CD14-positive monocyte (primary cell): ENCODE data around the gene IRAG1. TPM values are rescaled to one million over a fixed set of nuclear protein-coding genes. Genes with fewer than 3 reads are reported as not detected.

Experiments used
- DNase-seq, 3 donors: peaks; one replicate each; pipeline ENCODE4 v3.0.0-alpha.2; 2011 to 2022
- H2AFZ ChIP-seq: 2 replicates; pipeline ENCODE4 v1.6.0; 2012; ENCODE audit warnings: mild to moderate bottlenecking, low read depth, low read length, inconsistent platforms; ENCODE audit not compliant: insufficient read depth, poor library complexity, severe bottlenecking
- H3K27ac ChIP-seq, 2 donors: 1 replicate in 1 of 2; 2 replicates in 1 of 2; pipeline ENCODE4 v1.5.1; 2012 to 2013; ENCODE audit warnings: low read length in 2 of 2, control low read depth in 1 of 2, inconsistent platforms in 1 of 2, low read depth in 1 of 2, mild to moderate bottlenecking in 1 of 2
- H3K27me3 ChIP-seq, 2 donors: one replicate each; pipeline versions ENCODE4 v1.6.0 to v1.6.1; 2011 to 2013; ENCODE audit warnings: low read length in 2 of 2; ENCODE audit not compliant: control insufficient read depth in 2 of 2, insufficient read depth in 2 of 2
- H3K36me3 ChIP-seq, 2 donors: replicated peaks in 1 of 2; 1 replicate in 1 of 2; 2 replicates in 1 of 2; pipeline versions ENCODE4 v1.5.1 to v1.6.1; 2012 to 2013; ENCODE audit warnings: low read length in 2 of 2, control low read depth in 1 of 2, inconsistent platforms in 1 of 2, mild to moderate bottlenecking in 1 of 2; ENCODE audit not compliant: insufficient read depth in 2 of 2, control insufficient read depth in 1 of 2
- H3K4me1 ChIP-seq, 2 donors: 1 replicate in 1 of 2; 2 replicates in 1 of 2; pipeline versions ENCODE4 v1.5.1 to v1.6.1; 2012 to 2013; ENCODE audit warnings: low read length in 2 of 2, control low read depth in 1 of 2, inconsistent platforms in 1 of 2, mild to moderate bottlenecking in 1 of 2, moderate library complexity in 1 of 2; ENCODE audit not compliant: insufficient read depth in 2 of 2, control insufficient read depth in 1 of 2
- H3K4me2 ChIP-seq: replicated peaks from 2 replicates; pipeline ENCODE3; 2012; ENCODE audit warnings: low read length, moderate library complexity, mild to moderate bottlenecking; ENCODE audit not compliant: poor library complexity, severe bottlenecking; ENCODE audit errors: extremely low read depth
- H3K4me3 ChIP-seq, 3 experiments: fragments of 200-600 bp in 1 of 3; sonication (generic) in 1 of 3; replicated peaks in 1 of 3; 1 replicate in 2 of 3; 2 replicates in 1 of 3; pipeline ENCODE4 v1.5.1; 2011 to 2013; ENCODE audit warnings: low read length in 3 of 3, mild to moderate bottlenecking in 3 of 3, control low read depth in 2 of 3, low read depth in 2 of 3, inconsistent platforms in 1 of 3, moderate library complexity in 1 of 3
- H3K79me2 ChIP-seq: 2 replicates; pipeline ENCODE4 v1.6.0; 2012; ENCODE audit warnings: mild to moderate bottlenecking, control low read depth, inconsistent platforms, low read length, moderate library complexity; ENCODE audit not compliant: insufficient read depth
- H3K9ac ChIP-seq: 2 replicates; pipeline ENCODE4 v1.6.0; 2017; ENCODE audit warnings: low read length, mild to moderate bottlenecking; ENCODE audit not compliant: insufficient read depth, poor library complexity, severe bottlenecking
- H3K9me3 ChIP-seq, 2 donors: replicated peaks in 1 of 2; 1 replicate in 1 of 2; 2 replicates in 1 of 2; pipeline versions ENCODE4 v1.5.1 to v1.6.1; 2012 to 2013; ENCODE audit warnings: low read length in 2 of 2, control low read depth in 1 of 2; ENCODE audit not compliant: control insufficient read depth in 1 of 2, insufficient read depth in 1 of 2
- H4K20me1 ChIP-seq: 2 replicates; pipeline ENCODE4 v1.6.0; 2012; ENCODE audit warnings: mild to moderate bottlenecking, low read length, control low read depth, moderate library complexity; ENCODE audit not compliant: insufficient read depth
- H3K27ac Mint-ChIP-seq, 7 donors: one replicate each; pipeline ENCODE4 v1.8.0; 2020; ENCODE audit warnings: mild to moderate bottlenecking in 7 of 7, mixed read lengths in 7 of 7, moderate library complexity in 6 of 7, inconsistent platforms in 2 of 7
- H3K27me3 Mint-ChIP-seq, 3 donors: one replicate each; pipeline ENCODE4 v1.8.0; 2021 to 2022; ENCODE audit warnings: low read depth in 3 of 3, mild to moderate bottlenecking in 3 of 3, mixed read lengths in 3 of 3, moderate library complexity in 3 of 3, inconsistent platforms in 1 of 3
- H3K36me3 Mint-ChIP-seq, 2 donors: one replicate each; pipeline ENCODE4 v1.8.0; 2020; ENCODE audit warnings: mixed read lengths in 2 of 2, inconsistent platforms in 1 of 2, mild to moderate bottlenecking in 1 of 2
- H3K4me1 Mint-ChIP-seq: one replicate; pipeline ENCODE4 v1.8.0; 2020; ENCODE audit warnings: mild to moderate bottlenecking, mixed read lengths
- H3K4me3 Mint-ChIP-seq, 2 donors: one replicate each; pipeline ENCODE4 v1.8.0; 2020; ENCODE audit warnings: mild to moderate bottlenecking in 2 of 2, mixed read lengths in 2 of 2, moderate library complexity in 1 of 2
- H3K9me3 Mint-ChIP-seq, 7 donors: one replicate each; pipeline ENCODE4 v1.8.0; 2020 to 2022; ENCODE audit warnings: mixed read lengths in 7 of 7, mild to moderate bottlenecking in 6 of 7, moderate library complexity in 6 of 7, inconsistent platforms in 2 of 7
- CTCF ChIP-seq: fragments of 200-600 bp; IDR thresholded peaks from one replicate; pipeline ENCODE4 v1.8.0; 2022; ENCODE audit warnings: antibody characterized with exemption, mild to moderate bottlenecking
- WGBS: methylation state at CpG from one replicate; pipeline ENCODE4 v1.1.5; 2013; ENCODE audit warnings: missing lambda C conversion rate; ENCODE audit not compliant: insufficient coverage; 5-methylcytosine and 5-hydroxymethylcytosine counted together
- intact Hi-C, 2 donors: fragments of 100-400 bp; cut with micrococcal nuclease; formaldehyde crosslinking; loops; one replicate each; pipeline versions ENCODE4 v1.15.0 to v1.15.1; 2023
- polyA plus RNA-seq, 3 donors: library from polyadenylated mRNA; depleted of rRNA in 1 of 3; unstranded in 2 of 3; stranded (reverse) in 1 of 3; fragments of 300-500 nt in 2 of 3; fragments of >200 nt in 1 of 3; fragmentation: Illumina TruSeq in 2 of 3; gene quantifications; 1 replicate in 2 of 3; 2 replicates in 1 of 3; pipeline ENCODE4 v1.2.3, GENCODE V29; 2012 to 2021

Gene IRAG1
- polyA plus RNA-seq, 3 donors: 3.0 to 4.9 (median 3.3) TPM

- no peak overlapping the region for H3K4me3 ChIP-seq
- H3K27ac Mint-ChIP-seq: no peak overlapping the region
- intact Hi-C loops: loop anchor here in 1 of 2 donors (10.0 kb wide), 1 partner anchor 46 kb away; no protein-coding TSS in a partner anchor
These were observed 27.4 kb upstream of the IRAG1 start for GRCh38 chr11:10720881-10721376.

GRCh38 chr11:10719616-10720015 is 26.1 kb upstream of the IRAG1 start:
- H3K4me2 ChIP-seq: no peak overlapping the region
- TF ChIP-seq CTCF: no peak
- WGBS: 94% methylated on average over 2 of the region's 2 CpGs
- no peaks in the 10 kb centered on the region for H3K36me3 ChIP-seq
- DNase-seq: no peak
- H2AFZ ChIP-seq: no peak overlapping the region
- peaks cover 35 to 36% of the 10 kb centered on the region in 2 donors for H3K27me3 ChIP-seq
- no peaks in the 10 kb centered on the region for H3K9me3 ChIP-seq
- no peak overlapping the region for H3K9ac ChIP-seq
- Mint-ChIP-seq H3K9me3 (peaks cover 0 to 10% (median 3%) of the 10 kb centered on the region in 7 donors), H3K36me3 (peaks cover 4 to 9% of the 10 kb centered on the region in 2 donors), H3K4me1 (peaks cover 9% of the 10 kb centered on the region), H3K27me3 (peaks cover 47 to 74% (median 49%) of the 10 kb centered on the region in 3 donors), H3K27ac (no peak overlapping the region), H3K4me3 (peak overlapping the region in 1 of 2 donors; percentile 46)
- intact Hi-C loops: loop anchor here in 1 of 2 donors (10.0 kb wide), 1 partner anchor 45 kb away; no protein-coding TSS in a partner anchor
- H3K79me2 ChIP-seq: no peaks in the 10 kb centered on the region
- peaks cover 3 to 7% of the 10 kb centered on the region in 2 donors for H3K4me1 ChIP-seq
- no peaks in the 10 kb centered on the region for H4K20me1 ChIP-seq
- no peak overlapping the region for H3K4me3 ChIP-seq
- no peak overlapping the region for H3K27ac ChIP-seq

More at GRCh38 chr11:10720881-10721376, 27.4 kb upstream of the IRAG1 start:
- WGBS: 90% methylated on average over 2 of the region's 2 CpGs
- Histone ChIP-seq H3K9me3 (no peaks in the 10 kb centered on the region), H3K9ac (no peak overlapping the region), H3K4me2 (no peak overlapping the region), H4K20me1 (no peaks in the 10 kb centered on the region), H3K36me3 (no peaks in the 10 kb centered on the region), H2AFZ (no peak overlapping the region), H3K27me3 (peaks cover 36 to 37% of the 10 kb centered on the region in 2 donors), H3K27ac (no peak overlapping the region), H3K4me1 (peaks cover 16 to 20% of the 10 kb centered on the region in 2 donors), H3K79me2 (no peaks in the 10 kb centered on the region)
- peaks cover 22% of the 10 kb centered on the region for H3K4me1 Mint-ChIP-seq
- DNase-seq: no peak
- peaks cover 4 to 9% of the 10 kb centered on the region in 2 donors for H3K36me3 Mint-ChIP-seq
- H3K27me3 Mint-ChIP-seq: peaks cover 45 to 73% (median 48%) of the 10 kb centered on the region in 3 donors
- H3K4me3 Mint-ChIP-seq: peak overlapping the region in 1 of 2 donors; percentile 53
- TF ChIP-seq CTCF: no peak
- peaks cover 2 to 13% (median 7%) of the 10 kb centered on the region in 7 donors for H3K9me3 Mint-ChIP-seq
